ENCODE measurements around the gene HBA2.

DNA sequence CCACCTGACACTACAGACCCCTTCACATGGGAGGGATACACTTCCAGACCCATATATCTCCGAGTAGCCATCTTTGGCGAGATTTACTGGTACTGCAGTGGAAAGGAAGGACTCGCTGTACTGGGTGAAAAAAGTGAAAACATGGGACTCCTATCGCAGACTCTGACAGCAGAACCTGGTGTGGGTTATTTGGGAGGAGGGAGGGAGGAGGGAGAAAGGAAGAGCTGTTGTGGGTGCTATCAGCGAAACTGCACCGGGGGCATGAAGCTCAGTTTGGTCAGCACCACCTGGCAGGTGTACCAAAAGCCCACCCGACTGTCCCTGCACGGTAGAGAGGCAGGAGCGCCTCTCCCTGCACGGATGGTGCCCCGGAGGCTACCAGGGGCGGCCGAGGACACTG is 12.5 kb downstream of the HBA2 start:
- TF ChIP-seq, protein P1, sequence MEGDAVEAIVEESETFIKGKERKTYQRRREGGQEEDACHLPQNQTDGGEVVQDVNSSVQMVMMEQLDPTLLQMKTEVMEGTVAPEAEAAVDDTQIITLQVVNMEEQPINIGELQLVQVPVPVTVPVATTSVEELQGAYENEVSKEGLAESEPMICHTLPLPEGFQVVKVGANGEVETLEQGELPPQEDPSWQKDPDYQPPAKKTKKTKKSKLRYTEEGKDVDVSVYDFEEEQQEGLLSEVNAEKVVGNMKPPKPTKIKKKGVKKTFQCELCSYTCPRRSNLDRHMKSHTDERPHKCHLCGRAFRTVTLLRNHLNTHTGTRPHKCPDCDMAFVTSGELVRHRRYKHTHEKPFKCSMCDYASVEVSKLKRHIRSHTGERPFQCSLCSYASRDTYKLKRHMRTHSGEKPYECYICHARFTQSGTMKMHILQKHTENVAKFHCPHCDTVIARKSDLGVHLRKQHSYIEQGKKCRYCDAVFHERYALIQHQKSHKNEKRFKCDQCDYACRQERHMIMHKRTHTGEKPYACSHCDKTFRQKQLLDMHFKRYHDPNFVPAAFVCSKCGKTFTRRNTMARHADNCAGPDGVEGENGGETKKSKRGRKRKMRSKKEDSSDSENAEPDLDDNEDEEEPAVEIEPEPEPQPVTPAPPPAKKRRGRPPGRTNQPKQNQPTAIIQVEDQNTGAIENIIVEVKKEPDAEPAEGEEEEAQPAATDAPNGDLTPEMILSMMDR (conservative IDR thresholded peaks at IDR 0.05; ENCODE audit: low read depth in 2 of 2): no peak
- TF ChIP-seq, protein P2, sequence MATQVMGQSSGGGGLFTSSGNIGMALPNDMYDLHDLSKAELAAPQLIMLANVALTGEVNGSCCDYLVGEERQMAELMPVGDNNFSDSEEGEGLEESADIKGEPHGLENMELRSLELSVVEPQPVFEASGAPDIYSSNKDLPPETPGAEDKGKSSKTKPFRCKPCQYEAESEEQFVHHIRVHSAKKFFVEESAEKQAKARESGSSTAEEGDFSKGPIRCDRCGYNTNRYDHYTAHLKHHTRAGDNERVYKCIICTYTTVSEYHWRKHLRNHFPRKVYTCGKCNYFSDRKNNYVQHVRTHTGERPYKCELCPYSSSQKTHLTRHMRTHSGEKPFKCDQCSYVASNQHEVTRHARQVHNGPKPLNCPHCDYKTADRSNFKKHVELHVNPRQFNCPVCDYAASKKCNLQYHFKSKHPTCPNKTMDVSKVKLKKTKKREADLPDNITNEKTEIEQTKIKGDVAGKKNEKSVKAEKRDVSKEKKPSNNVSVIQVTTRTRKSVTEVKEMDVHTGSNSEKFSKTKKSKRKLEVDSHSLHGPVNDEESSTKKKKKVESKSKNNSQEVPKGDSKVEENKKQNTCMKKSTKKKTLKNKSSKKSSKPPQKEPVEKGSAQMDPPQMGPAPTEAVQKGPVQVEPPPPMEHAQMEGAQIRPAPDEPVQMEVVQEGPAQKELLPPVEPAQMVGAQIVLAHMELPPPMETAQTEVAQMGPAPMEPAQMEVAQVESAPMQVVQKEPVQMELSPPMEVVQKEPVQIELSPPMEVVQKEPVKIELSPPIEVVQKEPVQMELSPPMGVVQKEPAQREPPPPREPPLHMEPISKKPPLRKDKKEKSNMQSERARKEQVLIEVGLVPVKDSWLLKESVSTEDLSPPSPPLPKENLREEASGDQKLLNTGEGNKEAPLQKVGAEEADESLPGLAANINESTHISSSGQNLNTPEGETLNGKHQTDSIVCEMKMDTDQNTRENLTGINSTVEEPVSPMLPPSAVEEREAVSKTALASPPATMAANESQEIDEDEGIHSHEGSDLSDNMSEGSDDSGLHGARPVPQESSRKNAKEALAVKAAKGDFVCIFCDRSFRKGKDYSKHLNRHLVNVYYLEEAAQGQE (IDR thresholded peaks at IDR 0.05; ENCODE audit: unreplicated experiment): no peak
- TF ChIP-seq POLR2AphosphoS5 (IDR thresholded peaks at IDR 0.05; ENCODE audit: low read depth): no peak
- TF ChIP-seq EZH2 (IDR thresholded peaks at IDR 0.05; ENCODE audit: low read depth, unreplicated experiment): no peak
- no peak for TF ChIP-seq ZNF331 (CRISPR knock-in tag; IDR thresholded peaks at IDR 0.05; ENCODE audit: low read depth)
- no peak for TF ChIP-seq JUNB (IDR thresholded peaks at IDR 0.05; ENCODE audit: unreplicated experiment)
- TF ChIP-seq EZH2phosphoT487 (IDR thresholded peaks at IDR 0.05; ENCODE audit: unreplicated experiment): no peak
- TF ChIP-seq, protein P3, sequence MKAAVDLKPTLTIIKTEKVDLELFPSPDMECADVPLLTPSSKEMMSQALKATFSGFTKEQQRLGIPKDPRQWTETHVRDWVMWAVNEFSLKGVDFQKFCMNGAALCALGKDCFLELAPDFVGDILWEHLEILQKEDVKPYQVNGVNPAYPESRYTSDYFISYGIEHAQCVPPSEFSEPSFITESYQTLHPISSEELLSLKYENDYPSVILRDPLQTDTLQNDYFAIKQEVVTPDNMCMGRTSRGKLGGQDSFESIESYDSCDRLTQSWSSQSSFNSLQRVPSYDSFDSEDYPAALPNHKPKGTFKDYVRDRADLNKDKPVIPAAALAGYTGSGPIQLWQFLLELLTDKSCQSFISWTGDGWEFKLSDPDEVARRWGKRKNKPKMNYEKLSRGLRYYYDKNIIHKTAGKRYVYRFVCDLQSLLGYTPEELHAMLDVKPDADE (IDR thresholded peaks at IDR 0.05): no peak
- no peak for TF ChIP-seq CREB1 (CRISPR knock-in tag; IDR thresholded peaks at IDR 0.05; ENCODE audit: low read depth)
